HG03565 (cell line): ENCODE data around the gene SURF2.

ENCODE experiments used
- ATAC-seq: cut with Tn5 transposase; IDR thresholded peaks from one replicate; pipeline ENCODE4 v1.9.1; 2021; ENCODE audit warnings: mild to moderate bottlenecking, moderate library complexity; ENCODE audit not compliant: unreplicated experiment

Gene SURF2

DNA sequence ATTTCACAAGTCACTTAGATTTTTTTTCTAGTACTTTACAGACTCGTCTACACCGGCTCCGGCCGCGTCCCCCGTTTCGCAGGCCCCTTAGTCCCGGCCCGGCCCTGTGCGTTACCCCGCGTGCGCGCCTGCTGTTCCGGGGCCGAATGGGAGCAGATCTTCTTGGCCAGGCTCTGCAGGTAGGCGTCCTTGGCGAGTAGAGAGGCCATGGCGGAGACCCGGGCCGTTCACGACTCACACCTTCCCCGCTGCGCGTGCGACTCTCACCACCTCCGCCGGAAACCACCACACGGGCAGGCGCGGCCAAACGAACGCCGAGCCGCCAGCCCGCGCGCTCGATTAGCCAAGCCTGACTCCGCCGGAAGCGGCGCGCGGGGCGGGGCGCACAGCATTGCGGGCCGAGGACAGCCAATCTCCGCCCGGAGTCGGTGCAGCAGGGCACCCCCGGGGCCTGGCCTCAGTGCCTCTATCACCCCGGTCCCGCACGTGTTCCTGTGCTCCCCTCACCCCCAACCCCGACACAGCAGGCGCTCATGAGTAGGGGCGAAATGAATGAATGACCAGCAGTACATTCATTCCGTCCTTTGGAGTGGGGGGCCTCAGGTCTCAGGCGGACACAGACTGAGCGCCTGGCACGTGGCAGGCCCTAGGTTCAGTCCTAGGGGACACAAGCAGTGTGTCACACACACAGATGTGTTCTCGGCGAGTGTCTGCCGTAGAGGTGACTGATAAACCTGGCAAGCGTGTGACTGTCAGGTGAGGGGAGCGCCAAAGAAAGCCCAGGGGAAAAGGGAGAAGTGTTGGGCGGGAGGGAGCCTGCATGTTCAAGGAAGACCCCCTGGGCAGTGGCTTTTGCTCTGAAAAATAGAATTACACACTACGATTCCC, 20.2 kb upstream of the SURF2 start, which contains the start of gene SURF6:
Gene SURF6 (minus strand): TSS at position 265 of the 888 bp plus-strand sequence. CDS start 56 bp downstream, at position 209.
- peak; percentile 73 for ATAC-seq

- no peak for ATAC-seq
These were observed 16.7 kb upstream of the SURF2 start for GRCh38 chr9:133339641-133340040.

- ATAC-seq: no peak
These were observed 16.1 kb upstream of the SURF2 start for GRCh38 chr9:133340256-133340655.

- no peak for ATAC-seq
These were observed 15.4 kb upstream of the SURF2 start for GRCh38 chr9:133340916-133341315.

- ATAC-seq: no peak
These were observed 14.8 kb upstream of the SURF2 start for GRCh38 chr9:133341369-133342068.

DNA sequence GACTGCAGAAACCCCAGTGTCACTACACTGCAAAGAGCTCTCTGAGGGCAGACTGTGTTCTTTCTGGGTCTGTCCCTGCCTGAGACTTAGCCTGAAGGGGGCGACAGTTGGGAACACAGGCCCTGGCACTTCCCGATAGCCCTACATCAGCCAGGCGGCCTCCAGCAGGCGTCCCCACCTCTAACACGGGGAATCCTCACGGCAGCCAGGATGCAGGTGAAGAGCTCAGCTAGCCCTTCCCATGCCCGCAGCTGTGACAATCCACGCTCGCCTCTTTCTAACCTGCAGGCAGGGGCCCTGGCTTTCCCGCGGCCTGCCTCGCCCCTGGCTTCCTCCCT, 14.3 kb upstream of the SURF2 start:
- ATAC-seq: no peak

DNA sequence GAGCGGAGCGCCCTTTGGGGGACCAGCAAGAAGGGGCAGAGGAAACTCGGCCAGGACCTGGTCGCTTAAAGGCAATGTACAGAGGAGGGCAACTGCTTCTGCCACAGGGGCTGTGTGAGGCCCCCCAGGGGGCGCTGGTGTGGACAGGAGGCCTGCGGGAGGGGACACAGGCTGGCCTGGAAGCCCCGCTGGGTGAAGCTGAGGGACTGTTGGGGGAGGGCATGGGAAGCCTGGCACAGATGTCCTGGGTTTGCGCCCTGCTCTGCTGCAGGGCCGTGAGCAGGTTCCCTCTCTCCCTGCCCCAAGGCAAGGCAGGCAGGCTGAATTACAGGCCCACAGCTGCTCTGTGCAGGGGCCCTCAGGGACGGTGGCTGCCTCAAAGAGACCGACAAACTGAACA, 13.8 kb upstream of the SURF2 start:
- no peak for ATAC-seq

DNA sequence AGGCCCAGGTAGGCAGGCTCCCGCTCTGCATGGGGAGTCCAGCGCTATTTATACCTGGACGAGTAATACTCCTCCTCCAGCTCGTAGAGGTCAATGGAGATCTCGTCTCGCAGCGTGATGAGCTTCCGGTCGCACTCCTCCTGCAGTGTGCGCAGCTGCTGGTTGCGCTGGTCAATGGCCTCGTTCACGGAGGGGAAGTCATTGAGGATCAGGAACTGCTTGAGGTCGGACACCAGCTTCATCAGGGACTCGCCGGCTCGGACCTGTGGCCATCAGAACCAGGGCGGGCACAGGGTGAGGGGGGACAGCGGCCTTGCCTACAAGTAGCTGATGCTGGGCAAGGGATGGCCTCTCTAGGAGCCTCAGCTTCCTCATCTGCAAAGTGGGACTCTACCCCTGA, 12.3 kb upstream of the SURF2 start:
- no peak for ATAC-seq

DNA sequence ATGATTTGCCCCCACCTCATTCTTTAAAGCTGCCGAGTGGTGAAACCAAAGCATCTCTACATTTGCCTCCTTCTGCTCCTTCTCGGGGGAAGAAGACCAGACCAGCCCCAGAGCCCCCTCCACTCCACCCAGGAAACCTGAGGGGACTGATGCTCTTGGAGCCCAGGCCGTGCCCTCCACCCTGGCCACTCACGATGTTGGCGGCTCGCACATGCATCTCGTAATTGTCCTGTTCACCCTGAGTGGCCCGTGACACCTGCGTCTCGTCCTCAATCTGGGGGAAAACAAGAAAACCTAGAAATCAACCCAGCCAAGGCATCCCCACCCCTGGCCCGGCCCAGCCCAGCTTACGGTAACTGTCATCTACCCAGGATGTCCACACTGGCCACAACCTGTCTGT, 11.4 kb upstream of the SURF2 start:
- no peak for ATAC-seq

DNA sequence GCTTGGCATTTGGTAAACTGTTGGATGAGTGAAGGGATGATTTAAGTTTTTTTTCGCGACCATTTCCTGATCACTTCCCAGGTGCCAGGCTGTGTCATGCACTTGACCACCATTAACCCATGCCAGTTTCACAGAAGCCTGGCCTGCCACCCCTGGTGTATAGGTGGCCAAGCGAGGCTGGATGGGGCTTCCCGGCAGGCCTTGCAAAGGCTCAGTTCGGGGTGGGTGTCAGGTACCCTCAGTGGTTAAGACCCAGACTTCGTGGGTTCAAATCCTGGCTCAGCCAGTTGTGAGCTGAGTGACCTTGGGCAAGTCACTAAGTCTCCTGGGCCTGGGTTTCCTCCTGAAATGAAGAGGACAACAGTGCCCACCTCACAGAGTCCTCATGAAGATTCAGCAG, 10.8 kb upstream of the SURF2 start:
- no peak for ATAC-seq

- ATAC-seq: no peak
These were observed 10.1 kb upstream of the SURF2 start for GRCh38 chr9:133346021-133346785.

GRCh38 chr9:133347515-133347984, 8.8 kb upstream of the SURF2 start:
- ATAC-seq: peak; percentile 8

GRCh38 chr9:133347985-133348717, 8.2 kb upstream of the SURF2 start, which contains the start of the genes MED22 and RPL7A:
Gene MED22 (minus strand): TSS chr9:133348131. CDS start chr9:133346662, 1,469 bp downstream.
Gene RPL7A (plus strand): TSS chr9:133348218. CDS start chr9:133348244, 26 bp downstream.
- ATAC-seq: peak; percentile 62

GRCh38 chr9:133348718-133349573, 7.4 kb upstream of the SURF2 start:
- ATAC-seq: no peak

DNA sequence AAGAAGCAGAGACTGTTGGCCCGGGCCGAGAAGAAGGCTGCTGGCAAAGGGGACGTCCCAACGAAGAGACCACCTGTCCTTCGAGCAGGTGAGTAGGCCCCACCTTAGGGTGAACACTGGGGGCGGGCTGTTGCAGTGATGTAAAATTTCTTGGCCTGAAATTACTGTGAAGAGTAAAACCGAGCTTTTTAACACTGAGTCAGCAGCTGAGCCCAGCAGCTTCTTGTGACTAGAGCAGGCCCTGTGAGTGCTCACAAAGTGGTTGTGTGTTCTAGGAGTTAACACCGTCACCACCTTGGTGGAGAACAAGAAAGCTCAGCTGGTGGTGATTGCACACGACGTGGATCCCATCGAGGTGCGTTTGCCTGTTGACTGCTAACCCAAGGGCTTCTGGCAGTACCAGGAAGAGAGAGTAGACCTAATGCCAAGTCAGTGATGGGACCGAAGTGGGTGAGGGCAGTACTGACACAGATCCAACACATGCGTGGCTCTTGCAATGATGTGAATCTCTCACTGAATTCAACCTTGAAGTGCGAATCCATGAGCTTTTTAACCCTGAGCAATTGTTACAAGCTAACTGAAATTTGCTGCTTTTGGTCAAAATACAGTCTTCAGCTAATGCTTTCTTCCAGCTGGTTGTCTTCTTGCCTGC, 6.3 kb upstream of the SURF2 start:
- no peak for ATAC-seq

GRCh38 chr9:133351526-133351907, 4.8 kb upstream of the SURF2 start:
- no peak for ATAC-seq

- no peak for ATAC-seq
These were observed 4.3 kb upstream of the SURF2 start for GRCh38 chr9:133351908-133352634.

DNA sequence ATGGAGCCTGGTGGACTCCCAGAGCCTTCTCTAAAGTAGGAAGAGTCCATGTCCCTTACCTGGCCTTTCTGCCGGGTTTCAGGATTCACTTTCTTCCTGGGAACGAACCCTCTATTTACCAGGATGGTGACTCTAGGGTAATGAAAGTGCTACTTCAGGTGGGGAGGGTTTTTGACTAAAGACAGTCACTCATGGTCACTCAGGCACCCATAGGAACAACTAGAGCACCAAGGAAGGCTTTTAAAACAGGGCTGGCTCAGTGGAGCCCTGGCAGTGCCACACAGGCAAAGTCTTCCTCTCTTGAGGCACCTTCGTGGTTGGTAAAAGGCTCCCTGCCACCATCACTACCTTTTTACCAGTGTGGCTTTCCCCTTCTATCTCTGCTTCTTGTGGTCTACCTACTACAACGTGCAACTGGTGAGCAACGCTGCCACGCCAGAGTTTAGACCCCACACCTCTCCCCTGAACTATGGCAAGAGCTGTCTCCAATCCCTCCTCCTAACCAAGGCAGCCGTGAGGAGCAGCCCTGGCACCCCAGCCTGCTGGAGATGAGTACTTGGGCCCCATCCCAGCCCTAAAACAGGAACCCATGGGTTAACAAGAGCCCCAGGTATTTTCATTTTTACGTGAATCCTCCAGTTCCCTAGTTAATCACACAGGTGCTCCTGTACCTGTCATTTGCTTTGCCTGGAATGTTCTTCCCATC, 3.6 kb upstream of the SURF2 start:
- ATAC-seq: no peak
